IMR-90 (cell line): ENCODE results near the gene DCUN1D2. TPM values are rescaled to one million over a fixed set of nuclear protein-coding genes. Genes with fewer than 3 reads are reported as not detected.

Experiments
- ATAC-seq: fragments of 200-7000 bp; cut with Tn5 transposase; 2 replicates; pipeline ENCODE4 v1.9.1; 2020; ENCODE audit warnings: low read depth, mild to moderate bottlenecking, moderate library complexity
- BruUV-seq: library from RNA; stranded (reverse); fragments of 400-500 nt; replicated peaks from 2 replicates; lab custom pipeline; 2021; lab: Mats Ljungman, UMichigan
- CTCF ChIA-PET: fragments of 300-600 bp; formaldehyde crosslinking; extraction: SDS; loops from one replicate; lab custom pipeline; 2021; ENCODE audit warnings: antibody characterized with exemption; lab: Yijun Ruan, JAX
- POLR2A ChIA-PET: fragments of 300-600 bp; sonication (Branson Sonifier 250); formaldehyde crosslinking; loops from one replicate; lab custom pipeline; 2022; ENCODE audit warnings: antibody characterized with exemption; ENCODE audit not compliant: unreplicated experiment; lab: Charles Lee
- DNase-seq: peaks from one replicate; pipeline ENCODE4 v3.0.0; 2013
- H2AFZ ChIP-seq: replicated peaks from 2 replicates; pipeline ENCODE3; 2013; ENCODE audit warnings: low read length, mild to moderate bottlenecking; ENCODE audit not compliant: poor library complexity
- H2AK5ac ChIP-seq: 2 replicates; pipeline ENCODE4 v1.6.1; 2013; ENCODE audit warnings: low read depth, low read length, inconsistent platforms
- H2AK9ac ChIP-seq: replicated peaks from 2 replicates; pipeline ENCODE3; 2013; ENCODE audit warnings: mild to moderate bottlenecking, low read depth, low read length, moderate library complexity; ENCODE audit not compliant: poor library complexity
- H2BK120ac ChIP-seq: 2 replicates; pipeline ENCODE4 v1.6.1; 2013; ENCODE audit warnings: low read depth, low read length, inconsistent platforms
- H2BK15ac ChIP-seq: 3 replicates; pipeline ENCODE4 v1.6.1; 2013; ENCODE audit warnings: low read depth, low read length, inconsistent platforms
- H2BK20ac ChIP-seq: 2 replicates; pipeline ENCODE4 v1.6.1; 2013; ENCODE audit warnings: low read depth, mild to moderate bottlenecking, inconsistent platforms, low read length, moderate library complexity
- H2BK5ac ChIP-seq: 2 replicates; pipeline ENCODE4 v1.6.1; 2013; ENCODE audit warnings: mild to moderate bottlenecking, low read depth, low read length, inconsistent platforms; ENCODE audit not compliant: poor library complexity, severe bottlenecking
- H3K14ac ChIP-seq: replicated peaks from 2 replicates; pipeline ENCODE4 v1.6.1; 2013; ENCODE audit warnings: low read depth, low read length, inconsistent platforms
- H3K18ac ChIP-seq: 2 replicates; pipeline ENCODE4 v1.6.1; 2013; ENCODE audit warnings: low read depth, low read length, control low read depth
- H3K23ac ChIP-seq: 2 replicates; pipeline ENCODE4 v1.6.1; 2013; ENCODE audit warnings: low read depth, low read length, inconsistent platforms
- H3K27ac ChIP-seq: 2 replicates; pipeline ENCODE4 v1.5.1; 2013; ENCODE audit warnings: mild to moderate bottlenecking, control low read depth, low read length; ENCODE audit not compliant: insufficient read depth
- H3K27me3 ChIP-seq: 2 replicates; pipeline ENCODE4 v1.6.1; 2013; ENCODE audit warnings: low read length; ENCODE audit not compliant: control insufficient read depth, insufficient read depth
- H3K36me3 ChIP-seq: 2 replicates; pipeline ENCODE4 v1.6.1; 2013; ENCODE audit warnings: low read length, mixed read lengths; ENCODE audit not compliant: control insufficient read depth, insufficient read depth
- H3K4ac ChIP-seq: 2 replicates; pipeline ENCODE4 v1.6.1; 2013; ENCODE audit warnings: low read depth, low read length, inconsistent platforms
- H3K4me1 ChIP-seq: 2 replicates; pipeline ENCODE4 v1.6.1; 2013; ENCODE audit warnings: low read length, mixed read lengths; ENCODE audit not compliant: control insufficient read depth, insufficient read depth
- H3K4me2 ChIP-seq: 2 replicates; pipeline ENCODE4 v1.6.1; 2013; ENCODE audit warnings: low read depth, mild to moderate bottlenecking, control low read depth, low read length, moderate library complexity
- H3K4me3 ChIP-seq: 2 replicates; pipeline ENCODE4 v1.5.1; 2013; ENCODE audit warnings: low read depth, mild to moderate bottlenecking, control low read depth, low read length, moderate library complexity; ENCODE audit not compliant: insufficient read depth
- H3K56ac ChIP-seq: 2 replicates; pipeline ENCODE4 v1.6.1; 2013; ENCODE audit warnings: low read length, inconsistent platforms; ENCODE audit not compliant: insufficient read depth; ENCODE audit errors: extremely low read depth
- H3K79me1 ChIP-seq, 2 experiments: 2 replicates each; pipeline ENCODE4 v1.6.1; 2013; ENCODE audit warnings: low read length in 2 of 2, inconsistent platforms in 1 of 2, low read depth in 1 of 2
- H3K9ac ChIP-seq: 2 replicates; pipeline ENCODE4 v1.6.1; 2013; ENCODE audit warnings: low read depth, low read length, control low read depth
- H3K9me1 ChIP-seq: 2 replicates; pipeline ENCODE4 v1.6.1; 2013; ENCODE audit warnings: low read length, inconsistent platforms; ENCODE audit not compliant: insufficient read depth
- H3K9me3 ChIP-seq: 2 replicates; pipeline ENCODE4 v1.6.1; 2013; ENCODE audit warnings: low read length; ENCODE audit not compliant: control insufficient read depth, insufficient read depth
- H4K20me1 ChIP-seq: 2 replicates; pipeline ENCODE4 v1.6.1; 2013; ENCODE audit warnings: low read length, inconsistent platforms; ENCODE audit not compliant: insufficient read depth
- H4K5ac ChIP-seq: 2 replicates; pipeline ENCODE4 v1.6.1; 2013; ENCODE audit warnings: mild to moderate bottlenecking, low read depth, low read length, control low read depth
- H4K8ac ChIP-seq, 2 experiments: 2 replicates each; pipeline ENCODE4 v1.6.1; 2013; ENCODE audit warnings: low read depth in 2 of 2, low read length in 2 of 2, control low read depth in 1 of 2, inconsistent platforms in 1 of 2
- H4K91ac ChIP-seq: 2 replicates; pipeline ENCODE4 v1.6.1; 2013; ENCODE audit warnings: low read depth, low read length, inconsistent platforms; ENCODE audit not compliant: insufficient read depth
- CHD1 ChIP-seq: IDR thresholded peaks from 2 replicates; pipeline ENCODE4 v1.6.1; 2012; ENCODE audit warnings: low read depth, low read length, improper control_type of control experiment
- FOS ChIP-seq: fragments of 150-350 bp; IDR thresholded peaks from 2 replicates; pipeline ENCODE4 v1.6.1; 2016; ENCODE audit warnings: low read depth, low read length
- MAFK ChIP-seq: IDR thresholded peaks from 2 replicates; pipeline ENCODE4 v1.6.1; 2012; ENCODE audit warnings: low read depth, low read length, improper control_type of control experiment
- MAZ ChIP-seq: IDR thresholded peaks from 2 replicates; pipeline ENCODE4 v1.6.1; 2012; ENCODE audit warnings: low read depth, mild to moderate bottlenecking, low read length, improper control_type of control experiment, moderate library complexity, borderline replicate concordance
- MXI1 ChIP-seq: IDR thresholded peaks from 2 replicates; pipeline ENCODE4 v1.6.1; 2012; ENCODE audit warnings: low read depth, mild to moderate bottlenecking, low read length, moderate library complexity, borderline replicate concordance
- NFE2L2 ChIP-seq: fragments of 150-350 bp; IDR thresholded peaks from 2 replicates; pipeline ENCODE4 v1.6.1; 2016; ENCODE audit warnings: low read depth, mild to moderate bottlenecking, low read length
- POLR2A ChIP-seq: IDR thresholded peaks from 2 replicates; pipeline ENCODE4 v1.6.1; 2012; ENCODE audit warnings: mild to moderate bottlenecking, low read depth, low read length
- RAD21 ChIP-seq: IDR thresholded peaks from 2 replicates; pipeline ENCODE4 v1.6.1; 2012; ENCODE audit warnings: low read length, improper control_type of control experiment
- RCOR1 ChIP-seq: IDR thresholded peaks from 2 replicates; pipeline ENCODE4 v1.6.1; 2012; ENCODE audit warnings: mild to moderate bottlenecking, low read length, improper control_type of control experiment; ENCODE audit not compliant: insufficient replicate concordance
- RFX5 ChIP-seq: IDR thresholded peaks from 2 replicates; pipeline ENCODE4 v1.8.0; 2012; ENCODE audit warnings: low read depth, mild to moderate bottlenecking, low read length, moderate library complexity
- SMC3 ChIP-seq: fragments of 150-350 bp; IDR thresholded peaks from 2 replicates; pipeline ENCODE4 v1.6.1; 2016; ENCODE audit warnings: low read depth, mild to moderate bottlenecking, antibody characterized with exemption, low read length, moderate library complexity
- USF2 ChIP-seq: fragments of 150-350 bp; IDR thresholded peaks from 2 replicates; pipeline ENCODE4 v1.6.1; 2017; ENCODE audit warnings: mild to moderate bottlenecking, antibody characterized with exemption, low read length, low read depth
- WGBS, 2 experiments: methylation state at CpG; one replicate each; pipeline versions ENCODE4 v1.1.5 to v1.1.7; 2013; ENCODE audit warnings: missing lambda C conversion rate in 2 of 2; ENCODE audit not compliant: insufficient read length in 1 of 2; ENCODE audit errors: extremely low coverage in 2 of 2; 5-methylcytosine and 5-hydroxymethylcytosine counted together
- dilution Hi-C: fragments of 300-500 bp; cut with HindIII; formaldehyde crosslinking; loops from one replicate; pipeline ENCODE4 v1.14.3; 2018; ENCODE audit warnings: low sequenced_read_pairs; ENCODE audit not compliant: unreplicated experiment
- in situ Hi-C: fragments of 300-500 bp; cut with MboI; formaldehyde crosslinking; loops from 3 replicates; pipeline ENCODE4 v1.14.3; 2019; ENCODE audit warnings: low sequenced_read_pairs, inconsistent platforms, mixed read lengths
- intact Hi-C: fragments of 100-400 bp; cut with micrococcal nuclease; formaldehyde crosslinking; loops from 2 replicates; pipeline ENCODE4 v1.10.0; 2022
- polyA plus RNA-seq, 3 experiments: library from polyadenylated mRNA; depleted of rRNA; stranded (reverse); fragments of >200 nt; gene quantifications; 2 replicates each; pipeline ENCODE4 v1.2.3, GENCODE V29; 2012; ENCODE audit warnings: low replicate concordance in 1 of 3
- total RNA-seq: library from RNA; depleted of rRNA; stranded (reverse); fragments of >200 nt; gene quantifications from 2 replicates; pipeline ENCODE4 v1.2.3, GENCODE V29; 2012
- TF ChIP-seq, protein P1 (sequence below): conservative IDR thresholded peaks from 2 replicates; pipeline ENCODE4 v1.5.1; 2012; ENCODE audit warnings: mild to moderate bottlenecking, low read depth, low read length, improper control_type of control experiment
- TF ChIP-seq, protein P2 (sequence below): fragments of 150-350 bp; IDR thresholded peaks from 2 replicates; pipeline ENCODE4 v1.6.1; 2016; ENCODE audit warnings: low read depth, mild to moderate bottlenecking, low read length, moderate library complexity, borderline replicate concordance

The DCUN1D2 gene
- total and polyA plus RNA-seq, 2 of the 4 experiments (the other 2 are of a cell fraction), result 8.1 to 11.5 TPM

DNA sequence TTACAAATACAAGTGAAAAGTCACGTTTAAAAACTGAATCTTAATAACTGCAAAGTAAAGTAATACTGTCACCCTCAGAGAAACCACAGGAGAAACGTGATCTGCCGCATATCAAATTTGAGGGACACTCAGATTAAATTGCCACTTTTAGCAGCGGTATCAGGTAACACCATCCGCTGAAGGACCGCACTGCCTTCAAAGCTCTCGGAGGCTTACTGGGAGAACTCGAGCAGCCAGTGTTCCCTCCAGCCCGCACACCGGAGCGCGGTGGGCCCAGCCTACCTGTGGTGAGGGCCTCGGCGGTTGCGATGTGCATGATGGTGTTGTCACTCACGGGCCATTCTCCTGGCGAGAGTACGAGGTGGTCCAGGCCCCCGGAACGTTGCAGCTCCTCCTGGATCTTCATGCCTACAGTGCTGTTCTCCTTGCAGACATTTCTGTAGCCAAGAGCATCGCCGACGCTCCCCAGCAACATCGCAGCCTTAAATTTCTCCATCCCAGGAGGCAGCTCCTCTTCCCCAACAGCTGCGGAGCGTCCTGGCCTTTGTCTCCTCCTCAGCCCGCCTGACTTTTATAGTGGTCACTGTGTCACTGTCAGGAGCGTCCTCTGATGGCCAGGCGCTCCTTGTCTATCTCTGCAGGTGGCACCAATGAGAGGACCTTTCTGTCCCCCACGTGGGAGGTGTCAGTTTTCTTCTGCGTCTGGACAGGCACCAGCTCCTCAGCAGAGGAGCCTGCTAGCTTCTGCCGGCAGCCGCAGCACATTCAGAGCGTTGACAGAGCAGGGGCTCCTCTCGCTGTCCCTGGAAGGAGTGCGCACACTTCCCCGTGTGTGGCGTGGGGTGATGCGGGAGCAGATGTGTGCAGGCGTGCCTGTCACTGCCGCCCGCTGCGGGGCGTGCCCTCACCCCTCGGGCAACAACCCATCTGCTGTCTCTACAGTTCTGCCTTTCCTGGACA lies 37.3 kb downstream of the DCUN1D2 start, which contains the start of gene ADPRHL1:
Gene ADPRHL1, minus strand, starts transcription at position 547 of the 960 bp plus-strand sequence. Its CDS starts 51 bp downstream, at position 496.
- no peaks in the 10 kb centered on the region for H3K9me3 ChIP-seq
- no peak within 1 kb of the TSS for H3K4me3 ChIP-seq
- H3K9ac ChIP-seq, result no peak within 1 kb of the TSS
- ATAC-seq, result no peak
- H3K27ac ChIP-seq, result no peak within 1 kb of the TSS
- no peak for DNase-seq
- POLR2A ChIA-PET, result no interaction called here
- no peak within 1 kb of the TSS for H4K91ac ChIP-seq
- no peak within 1 kb of the TSS for H3K4ac ChIP-seq
- no peaks in the 10 kb centered on the region for H3K27me3 ChIP-seq
- CTCF ChIA-PET, result no interaction called here
- H2AK5ac ChIP-seq, result no peak within 1 kb of the TSS
- no peak within 1 kb of the TSS for H2BK20ac ChIP-seq
- no peak within 1 kb of the TSS for H4K5ac ChIP-seq
- 84% methylated on average over 28 of the region's 45 CpGs; no CpG with 5 or more reads in 1 of the 2 experiments for WGBS, 2 experiments
- H3K23ac ChIP-seq, result no peak within 1 kb of the TSS
- no peaks in the 10 kb centered on the region; a peak in 1 of 4 replicates for H3K79me1 ChIP-seq
- dilution Hi-C loops (no loop called here), in situ Hi-C loops (no loop called here), intact Hi-C loops (no loop called here)
- H3K4me2 ChIP-seq, result no peak within 1 kb of the TSS
- no peak within 1 kb of the TSS for H3K56ac ChIP-seq
- no peak within 1 kb of the TSS for H4K8ac ChIP-seq
- H4K20me1 ChIP-seq, result no peaks in the 10 kb centered on the region
- no peak within 1 kb of the TSS for H2AK9ac ChIP-seq
- H3K9me1 ChIP-seq, result no peaks in the 10 kb centered on the region
- peaks cover 30% of the 10 kb centered on the region for H3K36me3 ChIP-seq
- BruUV-seq, result no TSS peak
- H3K18ac ChIP-seq, result no peak within 1 kb of the TSS
- H2AFZ ChIP-seq, result peak within 1 kb of the TSS; percentile 39
- no peak within 1 kb of the TSS; the same call in 1 of the 2 replicates for H3K14ac ChIP-seq
- no peaks in the 10 kb centered on the region for H3K4me1 ChIP-seq
- no peak within 1 kb of the TSS for H2BK15ac ChIP-seq
- H2BK120ac ChIP-seq, result no peak within 1 kb of the TSS
- H2BK5ac ChIP-seq, result no peak within 1 kb of the TSS
- TF ChIP-seq, protein P1, sequence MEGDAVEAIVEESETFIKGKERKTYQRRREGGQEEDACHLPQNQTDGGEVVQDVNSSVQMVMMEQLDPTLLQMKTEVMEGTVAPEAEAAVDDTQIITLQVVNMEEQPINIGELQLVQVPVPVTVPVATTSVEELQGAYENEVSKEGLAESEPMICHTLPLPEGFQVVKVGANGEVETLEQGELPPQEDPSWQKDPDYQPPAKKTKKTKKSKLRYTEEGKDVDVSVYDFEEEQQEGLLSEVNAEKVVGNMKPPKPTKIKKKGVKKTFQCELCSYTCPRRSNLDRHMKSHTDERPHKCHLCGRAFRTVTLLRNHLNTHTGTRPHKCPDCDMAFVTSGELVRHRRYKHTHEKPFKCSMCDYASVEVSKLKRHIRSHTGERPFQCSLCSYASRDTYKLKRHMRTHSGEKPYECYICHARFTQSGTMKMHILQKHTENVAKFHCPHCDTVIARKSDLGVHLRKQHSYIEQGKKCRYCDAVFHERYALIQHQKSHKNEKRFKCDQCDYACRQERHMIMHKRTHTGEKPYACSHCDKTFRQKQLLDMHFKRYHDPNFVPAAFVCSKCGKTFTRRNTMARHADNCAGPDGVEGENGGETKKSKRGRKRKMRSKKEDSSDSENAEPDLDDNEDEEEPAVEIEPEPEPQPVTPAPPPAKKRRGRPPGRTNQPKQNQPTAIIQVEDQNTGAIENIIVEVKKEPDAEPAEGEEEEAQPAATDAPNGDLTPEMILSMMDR, result no peak
- TF ChIP-seq USF2 (no peak), RFX5 (no peak), MXI1 (no peak), NFE2L2 (no peak), SMC3 (no peak), RCOR1 (no peak), MAZ (no peak), POLR2A (no peak), FOS (no peak), CHD1 (no peak), RAD21 (no peak), MAFK (no peak)
- TF ChIP-seq, protein P2, sequence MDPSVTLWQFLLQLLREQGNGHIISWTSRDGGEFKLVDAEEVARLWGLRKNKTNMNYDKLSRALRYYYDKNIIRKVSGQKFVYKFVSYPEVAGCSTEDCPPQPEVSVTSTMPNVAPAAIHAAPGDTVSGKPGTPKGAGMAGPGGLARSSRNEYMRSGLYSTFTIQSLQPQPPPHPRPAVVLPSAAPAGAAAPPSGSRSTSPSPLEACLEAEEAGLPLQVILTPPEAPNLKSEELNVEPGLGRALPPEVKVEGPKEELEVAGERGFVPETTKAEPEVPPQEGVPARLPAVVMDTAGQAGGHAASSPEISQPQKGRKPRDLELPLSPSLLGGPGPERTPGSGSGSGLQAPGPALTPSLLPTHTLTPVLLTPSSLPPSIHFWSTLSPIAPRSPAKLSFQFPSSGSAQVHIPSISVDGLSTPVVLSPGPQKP, result no peak
